Measurements from ENCODE around the gene ABHD8. TPM values are rescaled to one million over a fixed set of nuclear protein-coding genes. Genes with fewer than 3 reads are reported as not detected.
A peak's percentile ranks its signal among the peaks of the same experiment; 100 is the strongest.

The ABHD8 gene
- total and polyA plus RNA-seq, 2 of the 4 experiments (the other 2 are of a cell fraction): 3.9 to 10.2 TPM

DNA sequence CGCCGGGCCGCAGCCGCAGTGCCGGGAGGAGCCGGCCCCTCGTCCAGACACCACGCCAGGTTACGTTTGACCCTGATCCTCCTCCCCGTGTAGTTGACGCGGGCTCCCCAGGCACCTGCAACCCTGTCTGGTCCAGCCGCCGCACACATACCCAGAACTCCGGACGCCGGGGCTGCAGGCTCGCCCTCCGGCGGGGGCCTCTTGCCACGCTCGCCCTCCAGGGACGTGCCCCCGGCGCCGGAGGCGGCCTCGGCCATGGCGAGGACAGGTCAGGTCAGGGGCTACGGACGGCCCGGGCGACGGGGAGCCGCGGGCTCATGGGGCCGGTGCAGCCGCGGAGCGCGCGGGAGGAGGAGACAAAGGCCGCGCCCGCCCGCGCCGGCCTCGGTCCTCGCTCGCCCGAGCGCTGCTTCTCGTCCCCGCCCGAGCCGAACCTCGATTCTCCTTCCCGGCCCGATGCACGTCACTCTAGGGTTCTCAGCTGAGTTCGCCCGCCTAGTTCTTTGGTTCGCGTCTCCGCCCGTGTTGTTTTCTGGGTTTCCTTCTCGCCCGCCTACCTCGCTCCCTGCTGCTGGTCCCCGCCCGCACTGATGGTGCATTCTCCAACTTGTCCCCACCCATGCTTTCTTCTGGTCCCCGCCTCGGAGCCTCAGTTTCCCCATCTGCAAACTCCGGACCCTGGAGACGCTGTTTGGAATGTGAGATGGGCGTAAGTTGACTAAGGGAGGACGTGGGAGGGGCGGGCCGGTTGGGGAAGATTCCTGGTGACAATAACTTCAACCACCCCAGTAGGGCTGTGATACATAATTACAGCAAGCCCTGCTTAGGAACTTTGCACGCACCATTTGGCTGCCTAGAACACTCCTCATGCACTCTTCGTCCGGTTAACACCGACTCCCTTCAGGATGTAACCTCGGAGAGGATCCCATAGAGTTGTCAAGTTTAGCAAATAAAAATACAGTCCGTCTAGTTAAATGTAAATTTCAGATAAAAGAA, 31.5 kb upstream of the ABHD8 start, which contains the start of gene ANO8:
TSS of gene ANO8 (minus strand) at position 442 of the 996 bp plus-strand sequence. CDS start at position 257, 185 bp downstream.
- Histone ChIP-seq H3K23ac (ENCODE audit: low read depth, low read length) (peak within 1 kb of the TSS; percentile 54), H3K27ac (ENCODE audit: insufficient read depth, low read length) (peak within 1 kb of the TSS; percentile 55), H2BK5ac (ENCODE audit: low read depth, low read length, poor library complexity, severe bottlenecking) (peak within 1 kb of the TSS; percentile 66), H2BK15ac (ENCODE audit: low read depth, low read length) (peak within 1 kb of the TSS; percentile 15; the same call in 1 of the 3 replicates), H4K8ac (ENCODE audit: low read depth in 2 of 2, low read length in 2 of 2) (peak within 1 kb of the TSS; percentile 22 to 71; a peak in 2 of 4 replicates), H2AK5ac (ENCODE audit: low read depth, low read length) (peak within 1 kb of the TSS; percentile 89), H3K27me3 (ENCODE audit: control insufficient read depth, insufficient read depth, low read length) (no peaks in the 10 kb centered on the region), H3K4me1 (ENCODE audit: control insufficient read depth, insufficient read depth, low read length) (peaks cover 8% of the 10 kb centered on the region), H3K18ac (ENCODE audit: low read depth, low read length) (no peak within 1 kb of the TSS), H3K36me3 (ENCODE audit: control insufficient read depth, insufficient read depth, low read length) (peaks cover 2% of the 10 kb centered on the region; the same call in 1 of the 2 replicates), H3K9ac (ENCODE audit: low read depth, low read length) (peak within 1 kb of the TSS; percentile 60), H3K4me2 (ENCODE audit: low read depth, low read length) (peak within 1 kb of the TSS; percentile 84), H2AK9ac (replicated peaks; ENCODE audit: low read depth, low read length, poor library complexity) (peak within 1 kb of the TSS; percentile 98), H3K9me1 (ENCODE audit: insufficient read depth, low read length) (peaks cover 5% of the 10 kb centered on the region), H4K20me1 (ENCODE audit: insufficient read depth, low read length) (no peaks in the 10 kb centered on the region), H4K91ac (ENCODE audit: insufficient read depth, low read depth, low read length) (peak within 1 kb of the TSS; percentile 80), H3K4ac (ENCODE audit: low read depth, low read length) (peak within 1 kb of the TSS; percentile 83), H3K79me1 (ENCODE audit: low read depth in 1 of 2, low read length in 2 of 2) (peaks cover 7 to 44% of the 10 kb centered on the region in 2 experiments; a peak in 3 of 4 replicates), H3K9me3 (ENCODE audit: control insufficient read depth, insufficient read depth, low read length) (no peaks in the 10 kb centered on the region), H2AFZ (replicated peaks; ENCODE audit: low read length, poor library complexity) (peak within 1 kb of the TSS; percentile 99), H2BK20ac (ENCODE audit: low read depth, low read length) (no peak within 1 kb of the TSS), H2BK120ac (ENCODE audit: low read depth, low read length) (peak within 1 kb of the TSS; percentile 76), H3K4me3 (ENCODE audit: insufficient read depth, low read depth, low read length) (peak within 1 kb of the TSS; percentile 70), H3K56ac (ENCODE audit: extremely low read depth, insufficient read depth, low read length) (0 out of 2 replicates have a peak within 1 kb of the TSS, but pooled peaks have one; percentile 28), H4K5ac (ENCODE audit: low read depth, low read length) (0 out of 2 replicates have a peak within 1 kb of the TSS, but pooled peaks have one; percentile 31), H3K14ac (replicated peaks; ENCODE audit: low read depth, low read length) (peak within 1 kb of the TSS; percentile 48)
- dilution Hi-C loops (cut with HindIII; ENCODE audit: low sequenced_read_pairs, unreplicated experiment): no loop called here
- DNase-seq (peak; percentile 99), ATAC-seq (ENCODE audit: low read depth) (peak; percentile 74)
- WGBS, 2 experiments (ENCODE audit: extremely low coverage in 2 of 2, insufficient read length in 1 of 2): 0% methylated on average over 37 of the region's 86 CpGs; no CpG with 5 or more reads in 1 of the 2 experiments
- in situ Hi-C loops (cut with MboI; ENCODE audit: low sequenced_read_pairs): no loop called here
- ChIA-PET POLR2A (ENCODE audit: unreplicated experiment) (interaction anchor here (1.0 kb wide), 1 partner anchor 10 kb away, joined by 3 read pairs; no protein-coding TSS in a partner anchor), CTCF (no interaction called here)
- intact Hi-C loops (cut with micrococcal nuclease): loop anchor here (1.0 kb wide), 1 partner anchor 25 kb away; the partner anchor contains the start of gene DDA1
- no TSS peak for BruUV-seq (replicated peaks)
- TF ChIP-seq CHD1 (IDR thresholded peaks at IDR 0.05; ENCODE audit: low read depth, low read length) (no peak), USF2 (IDR thresholded peaks at IDR 0.05; ENCODE audit: low read depth, low read length) (no peak), RFX5 (IDR thresholded peaks at IDR 0.05; ENCODE audit: low read depth, low read length) (no peak), FOS (IDR thresholded peaks at IDR 0.05; ENCODE audit: low read depth, low read length) (no peak), ELK1 (IDR thresholded peaks at IDR 0.05; ENCODE audit: borderline replicate concordance, low read depth, low read length) (no peak), MXI1 (IDR thresholded peaks at IDR 0.05; ENCODE audit: borderline replicate concordance, low read depth, low read length) (peak; percentile 66; the same call in 1 of the 2 replicates), POLR2A (IDR thresholded peaks at IDR 0.05; ENCODE audit: low read depth, low read length) (no peak), MAZ (IDR thresholded peaks at IDR 0.05; ENCODE audit: borderline replicate concordance, low read depth, low read length) (peak; percentile 88), SMC3 (IDR thresholded peaks at IDR 0.05; ENCODE audit: low read depth, low read length) (peak; percentile 6; the same call in 1 of the 2 replicates), MAFK (IDR thresholded peaks at IDR 0.05; ENCODE audit: low read depth, low read length) (no peak), BHLHE40 (IDR thresholded peaks at IDR 0.05; ENCODE audit: low read depth, low read length) (no peak)
- TF ChIP-seq, protein P1, sequence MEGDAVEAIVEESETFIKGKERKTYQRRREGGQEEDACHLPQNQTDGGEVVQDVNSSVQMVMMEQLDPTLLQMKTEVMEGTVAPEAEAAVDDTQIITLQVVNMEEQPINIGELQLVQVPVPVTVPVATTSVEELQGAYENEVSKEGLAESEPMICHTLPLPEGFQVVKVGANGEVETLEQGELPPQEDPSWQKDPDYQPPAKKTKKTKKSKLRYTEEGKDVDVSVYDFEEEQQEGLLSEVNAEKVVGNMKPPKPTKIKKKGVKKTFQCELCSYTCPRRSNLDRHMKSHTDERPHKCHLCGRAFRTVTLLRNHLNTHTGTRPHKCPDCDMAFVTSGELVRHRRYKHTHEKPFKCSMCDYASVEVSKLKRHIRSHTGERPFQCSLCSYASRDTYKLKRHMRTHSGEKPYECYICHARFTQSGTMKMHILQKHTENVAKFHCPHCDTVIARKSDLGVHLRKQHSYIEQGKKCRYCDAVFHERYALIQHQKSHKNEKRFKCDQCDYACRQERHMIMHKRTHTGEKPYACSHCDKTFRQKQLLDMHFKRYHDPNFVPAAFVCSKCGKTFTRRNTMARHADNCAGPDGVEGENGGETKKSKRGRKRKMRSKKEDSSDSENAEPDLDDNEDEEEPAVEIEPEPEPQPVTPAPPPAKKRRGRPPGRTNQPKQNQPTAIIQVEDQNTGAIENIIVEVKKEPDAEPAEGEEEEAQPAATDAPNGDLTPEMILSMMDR (conservative IDR thresholded peaks at IDR 0.05; ENCODE audit: low read depth, low read length): no peak

Measured in IMR-90 (cell line).